HUES48 (cell line): ENCODE data around the gene CYP4F22.
"Not testable (repeated sequence)": the region's sequence is repeated elsewhere in the genome, so short reads cannot be mapped to it uniquely, and the experiment has no call there.

Source experiments
- H3K27ac ChIP-seq: one replicate; pipeline ENCODE4 v1.7.0; 2013; ENCODE audit warnings: low read depth, low read length, inconsistent platforms
- H3K27me3 ChIP-seq: 2 replicates; pipeline ENCODE4 v1.6.1; 2013; ENCODE audit warnings: mild to moderate bottlenecking, low read length; ENCODE audit not compliant: control insufficient read depth, insufficient read depth
- H3K36me3 ChIP-seq: 2 replicates; pipeline ENCODE4 v1.6.1; 2013; ENCODE audit warnings: low read length; ENCODE audit not compliant: control insufficient read depth, insufficient read depth
- H3K4me1 ChIP-seq: 2 replicates; pipeline ENCODE4 v1.6.1; 2013; ENCODE audit warnings: mild to moderate bottlenecking, low read length; ENCODE audit not compliant: control insufficient read depth, insufficient read depth
- H3K4me3 ChIP-seq: 2 replicates; pipeline ENCODE4 v1.5.1; 2013; ENCODE audit warnings: mild to moderate bottlenecking, low read depth, low read length
- H3K9ac ChIP-seq: 2 replicates; pipeline ENCODE4 v1.6.1; 2013; ENCODE audit warnings: mild to moderate bottlenecking, low read depth, low read length, moderate library complexity
- H3K9me3 ChIP-seq: 2 replicates; pipeline ENCODE4 v1.6.1; 2013; ENCODE audit warnings: low read length; ENCODE audit not compliant: control insufficient read depth, insufficient read depth

The CYP4F22 gene

GRCh38 chr19:15473821-15474220, 34.5 kb upstream of the CYP4F22 start:
- H3K9me3 ChIP-seq: peaks cover 29% of the 10 kb centered on the region
- not testable (repeated sequence) for H3K4me3 ChIP-seq, H3K4me1 ChIP-seq, H3K27ac ChIP-seq, H3K9ac ChIP-seq, H3K36me3 ChIP-seq
- peaks cover 14% of the 10 kb centered on the region for H3K27me3 ChIP-seq

GRCh38 chr19:15475169-15475568, 33.2 kb upstream of the CYP4F22 start:
- Histone ChIP-seq H3K27ac (no peak overlapping the region), H3K4me1 (no peaks in the 10 kb centered on the region), H3K27me3 (peaks cover under 1% of the 10 kb centered on the region), H3K4me3 (no peak overlapping the region), H3K9ac (no peak overlapping the region), H3K36me3 (no peaks in the 10 kb centered on the region), H3K9me3 (peaks cover 42% of the 10 kb centered on the region)

DNA sequence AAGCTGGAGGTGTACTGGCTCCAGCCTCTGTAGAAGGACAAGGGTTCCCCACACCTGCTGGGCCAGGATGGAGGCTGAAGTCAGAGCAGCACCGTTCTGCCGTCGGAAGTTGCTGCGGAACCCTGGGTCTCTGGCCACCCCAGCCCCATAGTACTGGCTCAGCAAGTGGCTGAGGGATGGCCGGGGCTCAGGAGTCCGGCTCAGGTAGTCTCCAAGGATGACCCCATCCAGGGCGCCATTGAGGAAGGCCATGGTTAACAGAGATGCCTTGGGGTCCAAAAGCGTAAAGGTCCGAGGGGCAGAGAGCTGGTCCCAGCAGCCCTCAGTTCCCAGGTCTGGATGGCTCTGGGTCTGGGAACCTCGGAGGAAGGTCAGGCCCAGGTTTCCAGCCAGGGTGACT, 32.7 kb upstream of the CYP4F22 start:
- Histone ChIP-seq H3K9ac (no peak overlapping the region), H3K9me3 (peaks cover 46% of the 10 kb centered on the region), H3K27ac (no peak overlapping the region), H3K4me1 (no peaks in the 10 kb centered on the region), H3K27me3 (no peaks in the 10 kb centered on the region), H3K36me3 (no peaks in the 10 kb centered on the region), H3K4me3 (no peak overlapping the region)

- Histone ChIP-seq H3K4me1 (no peaks in the 10 kb centered on the region), H3K9me3 (peaks cover 46% of the 10 kb centered on the region), H3K27me3 (no peaks in the 10 kb centered on the region), H3K9ac (no peak overlapping the region), H3K4me3 (no peak overlapping the region), H3K36me3 (no peaks in the 10 kb centered on the region), H3K27ac (no peak overlapping the region)
These were observed 32.0 kb upstream of the CYP4F22 start for GRCh38 chr19:15476325-15476724.

DNA sequence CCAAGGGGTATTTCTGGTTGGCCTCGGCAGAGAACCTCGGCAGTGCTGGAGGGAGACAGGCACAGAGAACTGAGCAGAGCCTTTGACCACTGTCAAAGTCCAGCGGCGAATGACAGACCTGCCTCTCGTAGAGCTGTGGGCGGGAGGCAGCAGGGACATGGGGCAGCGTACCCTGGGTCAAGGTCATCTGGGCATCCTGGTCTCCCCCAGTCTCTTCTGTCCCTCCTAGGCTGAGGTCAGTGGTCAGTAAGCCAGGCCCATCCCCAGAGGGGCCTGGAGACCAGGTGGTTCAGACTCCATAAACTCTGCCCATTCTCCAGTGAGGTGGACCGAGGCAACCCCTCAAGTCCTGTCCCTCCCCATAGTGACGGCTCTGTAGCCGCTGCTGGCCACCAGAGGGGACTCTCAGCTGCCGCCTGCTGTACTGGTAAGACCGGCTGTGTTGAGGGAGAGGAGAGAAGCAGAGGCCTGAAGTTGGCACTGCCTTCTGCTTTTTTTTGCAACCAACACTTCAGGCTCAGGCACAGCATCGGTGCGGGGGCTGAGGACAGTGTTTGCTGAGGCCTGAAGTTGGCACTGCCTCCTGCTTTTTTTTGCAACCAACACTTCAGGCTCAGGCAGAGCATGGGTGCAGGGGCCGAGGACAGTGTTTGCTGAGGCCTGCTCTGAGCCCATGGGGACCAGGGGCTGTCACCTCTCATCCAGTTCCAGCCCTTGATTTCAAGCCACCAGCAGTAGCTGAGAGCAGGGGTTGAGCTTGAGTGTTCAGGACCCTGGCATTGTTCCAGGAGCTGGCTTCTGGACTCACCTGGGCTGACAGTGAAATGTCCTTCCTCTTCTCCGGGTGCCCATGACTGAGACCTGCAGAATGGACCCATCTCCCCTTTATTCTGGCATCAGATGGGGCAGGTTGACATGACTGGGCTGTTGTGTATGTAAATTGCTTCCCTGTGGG, 28.7 kb upstream of the CYP4F22 start, which contains the start of gene PGLYRP2:
Gene PGLYRP2 (minus strand): TSS at position 111 of the 955 bp plus-strand sequence. CDS start 130 bp downstream, outside the sequence.
- no peak within 1 kb of the TSS for H3K27ac ChIP-seq
- no peak within 1 kb of the TSS for H3K9ac ChIP-seq
- H3K4me3 ChIP-seq: no peak within 1 kb of the TSS

GRCh38 chr19:15480996-15481395, 27.3 kb upstream of the CYP4F22 start:
- not testable (repeated sequence) for H3K9ac ChIP-seq, H3K27me3 ChIP-seq, H3K27ac ChIP-seq, H3K4me1 ChIP-seq, H3K36me3 ChIP-seq, H3K4me3 ChIP-seq
- peaks cover 59% of the 10 kb centered on the region for H3K9me3 ChIP-seq

More for the DNA sequence above, 28.7 kb upstream of the CYP4F22 start, which contains the start of gene PGLYRP2:
- no peaks in the 10 kb centered on the region for H3K36me3 ChIP-seq
- H3K27me3 ChIP-seq: no peaks in the 10 kb centered on the region
- H3K4me1 ChIP-seq: no peaks in the 10 kb centered on the region
- peaks cover 61% of the 10 kb centered on the region for H3K9me3 ChIP-seq

DNA sequence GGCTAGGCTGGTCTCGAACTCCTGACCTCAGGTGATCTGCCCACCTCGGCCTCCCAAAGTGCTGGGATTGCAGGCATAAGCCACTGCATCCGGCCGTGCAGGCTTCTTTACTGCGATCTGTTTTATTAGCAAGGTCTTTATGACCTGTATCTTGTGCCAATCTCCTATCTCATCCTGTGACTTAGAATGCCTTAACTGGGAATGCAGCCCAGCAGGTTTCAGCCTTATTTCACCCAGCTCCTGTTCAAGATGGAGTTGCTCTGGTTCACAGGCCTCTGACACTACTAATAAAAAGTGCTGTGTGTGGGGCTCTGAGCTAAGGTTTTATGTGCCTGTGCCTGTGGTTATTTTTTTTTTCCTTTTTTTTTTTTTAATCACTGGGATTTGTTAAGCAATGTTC, 22.6 kb upstream of the CYP4F22 start:
- H3K27me3 ChIP-seq, H3K36me3 ChIP-seq, H3K4me3 ChIP-seq, H3K27ac ChIP-seq, H3K9ac ChIP-seq, H3K4me1 ChIP-seq: not testable (repeated sequence)
- peaks cover 47% of the 10 kb centered on the region for H3K9me3 ChIP-seq

- Histone ChIP-seq H3K27ac (no peak overlapping the region), H3K4me3 (peak overlapping the region; percentile 12; the same call in 1 of the 2 replicates), H3K9ac (no peak overlapping the region), H3K27me3 (no peaks in the 10 kb centered on the region), H3K4me1 (no peaks in the 10 kb centered on the region), H3K9me3 (peaks cover 41% of the 10 kb centered on the region), H3K36me3 (no peaks in the 10 kb centered on the region)
These were observed 21.3 kb upstream of the CYP4F22 start for GRCh38 chr19:15487038-15487437.

DNA sequence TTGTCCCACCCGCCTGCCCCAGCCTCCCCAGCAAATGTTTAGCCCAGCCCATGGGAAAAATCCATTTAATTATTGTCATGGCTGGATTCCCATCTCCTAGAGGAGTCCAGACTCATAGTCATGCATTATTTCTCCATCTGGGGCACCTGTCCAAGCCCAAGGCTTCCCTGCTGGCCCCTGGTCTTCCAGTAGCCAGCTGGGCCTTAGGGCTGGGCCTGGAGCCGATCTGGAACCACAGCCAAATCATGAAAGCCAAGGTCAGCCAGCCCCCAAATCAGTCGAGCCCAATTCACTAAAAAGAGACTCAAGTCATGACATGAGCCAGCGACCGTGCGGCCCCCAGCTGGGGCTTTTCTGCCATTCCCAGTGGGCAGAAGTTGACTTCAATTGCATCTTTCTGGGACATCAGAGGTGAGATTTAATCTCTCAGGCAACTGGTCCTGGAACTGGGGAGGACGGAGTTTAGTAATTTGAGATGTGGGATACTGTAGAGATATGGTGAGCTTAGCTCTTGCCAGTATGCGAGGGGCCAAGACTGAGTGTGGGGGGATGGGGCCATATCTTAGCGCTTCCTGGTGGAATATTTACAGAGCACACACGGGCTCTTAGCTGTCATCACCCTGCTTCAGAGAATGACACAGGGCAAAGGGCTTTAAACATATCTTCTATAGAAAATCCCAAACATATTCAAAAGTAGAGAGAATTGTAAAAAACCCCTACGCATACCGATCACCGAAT, 19.7 kb upstream of the CYP4F22 start:
- no peak overlapping the region for H3K4me3 ChIP-seq
- H3K27me3 ChIP-seq: no peaks in the 10 kb centered on the region
- H3K9me3 ChIP-seq: peaks cover 33% of the 10 kb centered on the region
- H3K27ac ChIP-seq: no peak overlapping the region
- H3K36me3 ChIP-seq: no peaks in the 10 kb centered on the region
- no peaks in the 10 kb centered on the region for H3K4me1 ChIP-seq
- no peak overlapping the region for H3K9ac ChIP-seq

DNA sequence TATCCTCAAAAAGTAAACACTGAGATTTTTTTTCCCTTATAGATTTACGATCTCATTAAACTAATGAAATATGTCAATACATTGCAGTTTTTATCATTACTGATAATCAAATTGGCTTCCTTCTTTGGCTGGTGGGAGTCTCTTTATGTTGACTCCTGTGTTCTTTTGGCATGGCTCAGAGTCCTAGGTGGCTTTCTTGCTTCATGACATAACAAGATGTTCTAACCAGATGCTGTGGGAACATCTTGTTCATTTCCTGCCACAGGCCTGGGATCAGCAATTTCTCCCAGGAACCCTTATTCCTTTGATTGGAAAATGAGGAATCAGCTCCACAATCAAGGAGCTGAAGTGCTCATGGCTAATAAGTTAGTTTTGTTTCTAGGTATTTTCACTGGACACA, 13.2 kb upstream of the CYP4F22 start:
- peaks cover 33% of the 10 kb centered on the region for H3K9me3 ChIP-seq
- H3K4me3 ChIP-seq: no peak overlapping the region
- no peaks in the 10 kb centered on the region for H3K27me3 ChIP-seq
- H3K27ac ChIP-seq: no peak overlapping the region
- no peak overlapping the region for H3K9ac ChIP-seq
- H3K4me1 ChIP-seq: no peaks in the 10 kb centered on the region
- no peaks in the 10 kb centered on the region for H3K36me3 ChIP-seq
